PC-3 (cell line): ENCODE data around the gene DAPL1. TPM values are rescaled to one million over a fixed set of nuclear protein-coding genes. Genes with fewer than 3 reads are reported as not detected.
A peak's percentile ranks its signal among the peaks of the same experiment; 100 is the strongest.

Source experiments
- ATAC-seq: fragments of 200-7000 bp; cut with Tn5 transposase; 2 replicates; pipeline ENCODE4 v1.9.1; 2020; ENCODE audit warnings: mild to moderate bottlenecking, moderate library complexity
- BruUV-seq: library from RNA; stranded (reverse); fragments of 400-500 nt; replicated peaks from 2 replicates; lab custom pipeline; 2021; lab: Mats Ljungman, UMichigan
- CTCF ChIA-PET: fragments of 300-600 bp; sonication (Branson Sonifier 250); formaldehyde crosslinking; loops from one replicate; lab custom pipeline; 2022; ENCODE audit warnings: antibody characterized with exemption; lab: Charles Lee
- POLR2A ChIA-PET: fragments of 300-600 bp; sonication (Branson Sonifier 250); formaldehyde crosslinking; loops from one replicate; lab custom pipeline; 2022; ENCODE audit warnings: antibody characterized with exemption; ENCODE audit not compliant: unreplicated experiment; lab: Charles Lee
- DNase-seq: peaks from one replicate; pipeline ENCODE4 v3.0.0-alpha.2; 2015
- H2AFZ ChIP-seq: fragments of 300-600 bp; sonication (generic); 2 replicates; pipeline ENCODE4 v1.6.0; 2016; ENCODE audit warnings: antibody characterized with exemption, low read length
- H3F3A ChIP-seq: fragments of 300-600 bp; sonication (generic); one replicate; pipeline ENCODE4 v1.6.0; 2017; ENCODE audit warnings: antibody characterized with exemption, low read length, control low read depth, mild to moderate bottlenecking; ENCODE audit not compliant: unreplicated experiment
- H3K27ac ChIP-seq: fragments of 300-600 bp; sonication (generic); 2 replicates; pipeline ENCODE4 v1.5.1; 2016; ENCODE audit warnings: mild to moderate bottlenecking, low read length
- H3K27me3 ChIP-seq: fragments of 300-600 bp; sonication (generic); 2 replicates; pipeline ENCODE4 v1.6.1; 2016; ENCODE audit warnings: low read length, mixed read lengths
- H3K36me3 ChIP-seq: fragments of 300-600 bp; sonication (generic); 2 replicates; pipeline ENCODE4 v1.6.1; 2016; ENCODE audit warnings: low read depth, mixed run types, low read length, mixed read lengths
- H3K4me1 ChIP-seq: fragments of 300-600 bp; sonication (generic); 2 replicates; pipeline ENCODE4 v1.5.1; 2016; ENCODE audit warnings: low read length; ENCODE audit not compliant: insufficient read depth
- H3K4me2 ChIP-seq: fragments of 300-600 bp; sonication (generic); 2 replicates; pipeline ENCODE4 v1.6.0; 2016; ENCODE audit warnings: low read length
- H3K4me3 ChIP-seq: fragments of 300-600 bp; sonication (generic); 2 replicates; pipeline ENCODE4 v1.5.1; 2016; ENCODE audit warnings: mild to moderate bottlenecking, low read length, mixed read lengths
- H3K79me2 ChIP-seq: fragments of 300-600 bp; sonication (generic); 2 replicates; pipeline ENCODE4 v1.6.1; 2017; ENCODE audit warnings: low read length, mixed read lengths
- H3K9ac ChIP-seq: fragments of 300-600 bp; sonication (generic); 2 replicates; pipeline ENCODE4 v1.6.0; 2016; ENCODE audit warnings: mild to moderate bottlenecking, low read length
- H3K9me2 ChIP-seq: fragments of 300-600 bp; sonication (generic); replicated peaks from 2 replicates; pipeline ENCODE4 v1.6.1; 2016; ENCODE audit warnings: mixed run types, low read length, mixed read lengths
- H3K9me3 ChIP-seq: fragments of 300-600 bp; sonication (generic); 2 replicates; pipeline ENCODE4 v1.6.1; 2016; ENCODE audit warnings: low read length, mixed read lengths
- H4K20me1 ChIP-seq: fragments of 300-600 bp; sonication (generic); 2 replicates; pipeline ENCODE4 v1.6.1; 2016; ENCODE audit warnings: low read length, mixed read lengths
- CTCF ChIP-seq: fragments of 300-600 bp; sonication (generic); conservative IDR thresholded peaks from 2 replicates; pipeline ENCODE4 v1.5.1; 2017; ENCODE audit warnings: antibody characterized with exemption, low read depth, mild to moderate bottlenecking, low read length
- EZH2 ChIP-seq: fragments of 300-600 bp; sonication (generic); IDR thresholded peaks from one replicate; pipeline ENCODE4 v1.6.1; 2017; ENCODE audit warnings: antibody characterized with exemption, mild to moderate bottlenecking, low read length; ENCODE audit not compliant: unreplicated experiment
- EZH2phosphoT487 ChIP-seq: fragments of 300-600 bp; sonication (generic); IDR thresholded peaks from 2 replicates; pipeline ENCODE4 v1.6.1; 2018; ENCODE audit warnings: mild to moderate bottlenecking, antibody characterized with exemption, low read length, borderline replicate concordance
- intact Hi-C: fragments of 100-400 bp; cut with micrococcal nuclease; formaldehyde crosslinking; loops from 2 replicates; pipeline ENCODE4 v1.9.0; 2023
- total RNA-seq: library from RNA; depleted of rRNA; stranded (reverse); fragments of >200 nt; gene quantifications from 2 replicates; pipeline ENCODE4 v1.2.3, GENCODE V29; 2014

Gene DAPL1
- total RNA-seq, 1 experiment from 2014 or later = not detected

- no peak overlapping the region for H3K9ac ChIP-seq
- H3K79me2 ChIP-seq = no peaks in the 10 kb centered on the region
- H3K27ac ChIP-seq = no peak overlapping the region
- H4K20me1 ChIP-seq = no peaks in the 10 kb centered on the region
- no peak overlapping the region for H2AFZ ChIP-seq
- intact Hi-C loops = no loop called here
- no TSS peak for BruUV-seq
- TF ChIP-seq EZH2 (no peak), EZH2phosphoT487 (no peak), CTCF (no peak)
- no peak for DNase-seq
- H3K4me1 ChIP-seq = no peaks in the 10 kb centered on the region
- no peaks in the 10 kb centered on the region for H3K9me3 ChIP-seq
- POLR2A ChIA-PET = no interaction called here
- H3K9me2 ChIP-seq = no peaks in the 10 kb centered on the region
- H3K36me3 ChIP-seq = no peaks in the 10 kb centered on the region
- H3K4me2 ChIP-seq = no peak overlapping the region
- H3F3A ChIP-seq = no peaks in the 10 kb centered on the region
- CTCF ChIA-PET = no interaction called here
- no peaks in the 10 kb centered on the region for H3K27me3 ChIP-seq
- no peak overlapping the region for H3K4me3 ChIP-seq
- ATAC-seq = no peak
Measured at GRCh38 chr2:158766524-158766923, 28.6 kb upstream of the DAPL1 start.

GRCh38 chr2:158772306-158773078 lies 22.6 kb upstream of the DAPL1 start:
- Histone ChIP-seq H3K9me2 (no peaks in the 10 kb centered on the region), H4K20me1 (no peaks in the 10 kb centered on the region), H3K79me2 (no peaks in the 10 kb centered on the region), H3K4me2 (no peak overlapping the region), H3K9me3 (no peaks in the 10 kb centered on the region), H3K36me3 (no peaks in the 10 kb centered on the region), H3K27ac (no peak overlapping the region), H3K9ac (no peak overlapping the region), H3K4me3 (no peak overlapping the region), H3K27me3 (no peaks in the 10 kb centered on the region), H2AFZ (no peak overlapping the region), H3K4me1 (no peaks in the 10 kb centered on the region), H3F3A (no peaks in the 10 kb centered on the region)
- no peak for TF ChIP-seq EZH2
- TF ChIP-seq EZH2phosphoT487 = no peak
- no peak for TF ChIP-seq CTCF
- intact Hi-C loops = no loop called here
- ATAC-seq (no peak), DNase-seq (no peak)
- POLR2A ChIA-PET = no interaction called here
- CTCF ChIA-PET = no interaction called here
- no TSS peak for BruUV-seq

GRCh38 chr2:158773121-158773520 lies 22.0 kb upstream of the DAPL1 start:
- Histone ChIP-seq H4K20me1 (no peaks in the 10 kb centered on the region), H3K4me1 (no peaks in the 10 kb centered on the region), H3K27me3 (no peaks in the 10 kb centered on the region), H3K79me2 (no peaks in the 10 kb centered on the region), H2AFZ (no peak overlapping the region), H3K9me3 (no peaks in the 10 kb centered on the region), H3K4me2 (no peak overlapping the region), H3K36me3 (no peaks in the 10 kb centered on the region), H3K27ac (no peak overlapping the region), H3K4me3 (no peak overlapping the region), H3K9ac (no peak overlapping the region), H3K9me2 (no peaks in the 10 kb centered on the region), H3F3A (no peaks in the 10 kb centered on the region)
- intact Hi-C loops = no loop called here
- no peak for TF ChIP-seq EZH2phosphoT487
- TF ChIP-seq EZH2 = no peak
- no peak for TF ChIP-seq CTCF
- BruUV-seq = no TSS peak
- DNase-seq (peak; percentile 9), ATAC-seq (no peak)
- POLR2A ChIA-PET = no interaction called here
- CTCF ChIA-PET = no interaction called here
